Activated gamma-delta T cell treated with Interleukin-2 at 50 U/mL for 16 hours (primary cell): Measurements from ENCODE around the gene CD33.
"Not testable (repeated sequence)": the region's sequence is repeated elsewhere in the genome, so short reads cannot be mapped to it uniquely, and the experiment has no call there.

ENCODE experiments used
- DNase-seq: peaks from one replicate; pipeline ENCODE4 v3.0.0-alpha.2; 2020

Gene CD33

DNA sequence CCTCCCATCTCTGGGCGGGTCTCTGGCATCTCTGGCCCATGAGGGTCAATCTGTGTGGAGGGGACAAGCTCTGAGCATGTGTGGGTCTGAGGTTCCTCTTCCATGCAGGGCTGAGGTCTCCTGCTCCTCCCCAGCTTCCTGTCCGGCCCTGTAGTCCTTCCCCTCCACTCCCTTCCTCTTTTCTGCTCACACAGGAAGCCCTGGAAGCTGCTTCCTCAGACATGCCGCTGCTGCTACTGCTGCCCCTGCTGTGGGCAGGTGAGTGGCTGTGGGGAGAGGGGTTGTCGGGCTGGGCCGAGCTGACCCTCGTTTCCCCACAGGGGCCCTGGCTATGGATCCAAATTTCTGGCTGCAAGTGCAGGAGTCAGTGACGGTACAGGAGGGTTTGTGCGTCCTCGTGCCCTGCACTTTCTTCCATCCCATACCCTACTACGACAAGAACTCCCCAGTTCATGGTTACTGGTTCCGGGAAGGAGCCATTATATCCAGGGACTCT, at the start of gene CD33:
Gene CD33, plus strand, starts transcription at position 183 of the 496 bp plus-strand sequence. Its CDS starts 39 bp downstream, at position 222.
- DNase-seq: not testable (repeated sequence)

DNA sequence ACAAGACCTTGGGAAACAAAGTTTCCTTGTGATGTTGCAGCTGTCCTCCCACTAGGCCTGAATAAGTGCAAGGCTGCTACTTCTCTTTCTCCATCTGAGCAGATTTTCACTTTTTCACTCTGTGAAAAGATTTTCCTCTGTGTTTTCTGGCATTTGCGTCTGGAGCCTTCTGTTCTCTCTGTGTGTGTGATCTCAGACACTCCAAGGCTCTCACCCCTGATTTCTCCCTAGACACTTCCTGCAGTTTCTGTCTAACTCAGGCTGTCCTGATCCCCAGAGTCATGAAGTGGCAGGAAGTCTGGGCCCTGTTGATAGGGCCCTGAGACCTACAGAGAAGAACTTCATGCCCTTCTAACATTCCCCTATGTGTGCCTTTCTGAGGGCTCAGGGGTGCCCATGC, 45.6 kb upstream of the CD33 start:
- DNase-seq: no peak

DNA sequence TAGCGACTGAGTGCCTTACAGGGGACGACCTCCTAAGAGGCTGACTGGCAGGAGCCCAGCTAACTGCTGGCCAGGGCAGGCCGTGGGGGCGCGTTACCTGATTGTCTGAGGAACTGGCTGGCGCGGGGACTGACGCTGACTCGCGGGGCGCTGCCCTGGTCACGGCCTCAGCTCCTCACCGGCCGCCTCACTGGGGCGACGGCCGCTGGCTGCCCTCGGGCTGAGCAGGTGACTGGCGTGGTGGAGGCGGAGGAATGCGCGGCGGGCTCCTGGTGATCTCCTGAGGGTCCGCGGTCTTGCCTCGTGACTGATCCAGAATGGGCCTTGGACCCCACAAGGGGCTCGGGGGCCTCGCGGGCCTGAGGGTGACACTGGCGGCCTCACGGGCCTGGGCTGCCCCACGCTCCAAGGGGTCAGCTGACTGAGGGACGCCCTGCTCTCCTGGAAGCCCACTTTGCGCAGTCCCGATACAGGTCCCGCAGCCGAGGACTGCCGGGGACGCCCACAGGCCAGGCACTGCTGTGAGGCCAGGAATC, 43.4 kb upstream of the CD33 start:
- no peak for DNase-seq

DNA sequence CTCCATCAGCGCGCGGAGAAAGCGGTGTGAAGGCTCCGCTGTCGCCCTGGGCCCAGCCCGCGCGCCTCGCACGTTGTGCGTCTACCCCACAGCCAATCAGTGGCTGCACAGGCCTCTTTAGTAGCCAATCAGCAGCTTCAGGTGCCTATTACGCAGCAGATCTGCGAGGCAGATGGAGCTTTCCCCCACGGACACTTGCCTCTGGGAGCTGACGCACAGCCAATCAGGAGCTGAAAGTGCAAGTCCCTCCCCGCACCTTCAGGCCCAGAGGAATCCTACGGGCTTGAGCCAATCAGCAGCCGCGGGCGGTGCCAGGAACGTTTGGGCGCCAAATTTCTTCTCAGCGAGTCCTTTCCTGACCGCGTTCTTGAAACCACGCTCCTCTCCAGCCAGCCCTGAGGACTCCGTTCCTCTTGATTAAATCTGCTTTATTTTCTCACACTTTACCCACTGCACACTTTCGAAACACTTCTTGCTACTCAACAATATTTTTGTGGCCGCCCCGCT, 42.9 kb upstream of the CD33 start:
- DNase-seq: no peak

DNA sequence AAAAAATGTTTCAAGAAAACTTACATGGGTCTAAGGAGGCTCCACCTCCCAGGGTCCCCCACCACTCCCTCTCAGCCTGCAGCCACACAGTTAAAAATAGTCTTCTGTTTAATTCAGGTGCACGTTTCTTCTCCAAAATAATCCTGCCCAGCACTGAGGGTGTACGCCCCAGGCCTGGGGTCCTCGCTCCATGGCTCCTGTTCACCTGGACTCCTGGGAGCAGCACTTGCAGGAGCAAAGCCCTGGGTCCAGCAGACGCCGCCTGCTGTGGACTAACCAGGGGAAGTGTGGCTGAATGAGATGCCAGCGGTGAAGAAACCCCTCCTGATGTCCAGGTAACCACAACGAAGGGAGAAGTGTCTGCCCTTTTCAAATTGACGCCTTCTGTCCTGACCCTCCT, 41.3 kb upstream of the CD33 start:
- DNase-seq: no peak

DNA sequence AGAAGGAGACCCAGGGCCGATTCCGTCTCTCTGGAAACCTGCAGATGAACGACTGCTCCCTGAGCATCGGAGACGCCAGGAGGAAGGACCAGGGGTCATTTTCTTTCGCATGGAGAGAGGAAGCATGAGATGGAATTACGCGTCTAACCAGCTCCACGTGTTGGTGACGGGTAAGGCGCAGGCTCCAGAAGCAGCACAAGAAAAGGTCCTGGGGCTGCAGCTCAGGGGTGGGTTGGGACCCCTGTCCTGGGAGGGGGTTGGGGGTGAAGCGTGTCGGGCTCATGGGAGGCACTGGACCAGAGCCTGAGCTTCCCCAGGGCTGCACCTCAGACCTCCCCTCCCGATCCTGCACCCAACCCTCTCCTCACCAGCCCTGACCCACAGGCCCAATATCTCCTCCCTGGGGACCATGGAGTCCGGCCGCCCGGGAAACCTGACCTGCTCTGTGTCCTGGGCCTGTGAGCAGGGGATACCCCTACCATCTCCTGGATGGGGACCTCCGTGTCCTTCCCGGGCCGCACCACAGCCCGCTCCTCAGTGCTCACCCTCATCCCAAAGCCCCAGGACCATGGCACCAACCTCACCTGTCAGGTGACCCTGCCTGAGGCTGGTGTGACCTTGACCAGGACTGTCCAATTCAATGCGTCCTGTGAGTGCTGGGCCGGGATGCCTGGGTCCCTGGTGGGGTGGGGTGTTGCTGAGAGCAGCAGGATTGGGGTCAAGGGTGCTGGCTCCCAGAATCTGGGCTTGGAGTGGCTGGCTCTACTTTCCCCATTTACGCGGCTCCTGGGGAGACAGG, 39.6 kb upstream of the CD33 start:
- no peak for DNase-seq

DNA sequence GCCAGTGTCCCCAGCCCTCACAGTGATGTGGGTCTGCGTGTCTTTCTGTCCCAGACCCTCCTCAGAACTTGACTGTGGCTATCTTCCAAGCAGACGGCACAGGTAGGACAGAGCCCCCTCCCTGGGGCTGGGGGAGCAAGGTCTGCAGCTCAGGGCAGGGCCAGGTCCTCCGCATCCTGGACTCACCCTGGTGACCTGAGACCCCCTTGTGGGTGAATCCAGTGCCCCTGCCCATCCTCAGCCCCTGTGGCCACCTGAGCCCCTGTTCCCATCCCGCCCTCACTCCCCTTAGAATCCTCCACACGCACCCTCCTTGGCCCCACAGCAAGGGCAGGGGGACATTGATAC, 39.0 kb upstream of the CD33 start:
- DNase-seq: no peak

DNA sequence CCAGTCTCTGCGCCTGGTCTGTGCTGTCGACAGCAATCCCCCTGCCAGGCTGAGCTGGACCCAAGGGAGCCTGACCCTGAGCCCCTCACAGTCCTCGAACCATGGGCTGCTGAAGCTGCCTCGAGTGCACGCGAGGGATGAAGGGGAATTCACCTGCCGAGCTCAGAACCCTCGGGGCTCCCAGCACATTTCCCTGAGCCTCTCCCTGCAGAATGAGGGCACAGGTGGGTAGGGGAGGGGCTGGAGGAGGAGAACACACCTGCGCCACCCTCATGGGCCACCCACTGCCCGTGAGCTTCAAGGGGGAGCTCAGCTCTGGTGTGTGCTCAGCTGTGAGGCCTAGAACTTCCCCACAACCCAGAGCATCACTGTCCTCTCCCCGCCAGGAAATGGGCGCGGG, 38.6 kb upstream of the CD33 start:
- DNase-seq: no peak

DNA sequence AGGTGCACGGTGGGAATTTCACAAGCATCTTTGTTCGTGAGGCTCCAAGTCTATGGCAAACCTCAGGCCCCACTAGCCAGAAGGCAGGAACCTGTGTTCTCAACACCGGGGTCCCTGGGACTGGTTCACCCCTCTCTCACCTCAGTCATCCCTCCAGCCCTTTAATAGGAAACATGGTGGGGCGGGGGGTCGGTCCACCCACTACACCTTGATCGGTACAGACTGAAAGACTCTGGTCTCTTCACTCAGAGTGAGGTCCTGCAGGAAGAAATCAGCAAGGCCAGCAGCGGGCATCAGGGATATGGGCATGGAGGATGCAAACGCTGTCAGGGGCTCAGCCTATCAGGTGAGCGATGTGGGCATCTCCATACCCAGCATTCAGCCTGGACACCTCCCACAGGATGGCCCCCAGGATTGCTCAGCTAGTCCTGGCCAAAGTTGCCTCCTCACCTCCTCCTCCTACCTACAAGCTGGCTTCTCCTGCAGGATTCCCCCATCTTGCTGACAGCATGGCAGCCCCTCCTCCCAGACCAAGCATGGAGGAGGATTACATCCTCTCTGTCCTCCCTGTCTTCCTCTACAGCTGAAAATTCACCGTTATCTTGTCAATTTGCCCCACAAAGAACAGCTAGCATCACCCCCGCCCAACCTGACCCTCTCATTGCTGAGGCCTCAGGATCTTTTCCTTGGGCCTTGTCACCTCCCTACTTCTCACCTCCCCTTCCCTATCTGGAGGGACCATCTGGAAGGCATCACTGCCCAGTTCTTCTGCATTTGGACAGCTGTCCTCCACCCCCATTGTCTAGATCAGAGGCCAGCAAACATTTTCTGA, 37.3 kb upstream of the CD33 start:
- no peak for DNase-seq

DNA sequence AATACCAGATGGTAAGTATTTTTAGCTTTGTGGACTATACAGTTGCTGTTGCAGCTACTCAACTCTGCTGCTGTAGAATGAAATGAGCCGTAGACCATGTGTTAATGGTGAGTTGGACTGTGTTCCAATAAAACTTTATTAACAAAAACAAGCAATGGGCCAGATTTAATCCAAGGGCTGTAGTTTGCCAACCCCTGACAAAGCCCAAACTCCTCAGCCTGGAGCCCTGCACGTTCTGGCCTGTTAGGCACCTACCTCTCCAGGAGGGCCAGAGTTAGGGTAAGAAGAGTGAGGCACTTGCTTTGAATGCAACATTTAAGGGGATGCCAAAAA, 36.7 kb upstream of the CD33 start:
- no peak for DNase-seq

DNA sequence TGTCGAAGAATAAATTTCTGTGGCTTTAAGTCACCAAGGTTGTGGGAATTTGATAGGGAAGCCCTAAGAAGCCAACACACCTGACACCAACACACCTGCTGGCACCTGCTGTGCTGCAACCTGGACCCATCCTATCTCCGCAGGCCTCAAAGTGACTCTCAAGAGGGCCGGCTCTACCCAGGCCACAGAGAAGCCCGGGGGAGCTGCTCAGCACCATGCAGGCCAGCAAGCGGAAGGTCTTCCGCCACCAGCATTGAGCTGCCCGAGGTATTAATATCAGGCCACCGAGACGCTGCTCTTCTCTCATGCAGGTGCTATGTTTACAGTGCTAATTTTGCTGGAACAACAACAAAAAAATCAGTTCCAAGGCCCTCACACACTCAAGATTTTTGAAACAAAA, 32.2 kb upstream of the CD33 start:
- no peak for DNase-seq

DNA sequence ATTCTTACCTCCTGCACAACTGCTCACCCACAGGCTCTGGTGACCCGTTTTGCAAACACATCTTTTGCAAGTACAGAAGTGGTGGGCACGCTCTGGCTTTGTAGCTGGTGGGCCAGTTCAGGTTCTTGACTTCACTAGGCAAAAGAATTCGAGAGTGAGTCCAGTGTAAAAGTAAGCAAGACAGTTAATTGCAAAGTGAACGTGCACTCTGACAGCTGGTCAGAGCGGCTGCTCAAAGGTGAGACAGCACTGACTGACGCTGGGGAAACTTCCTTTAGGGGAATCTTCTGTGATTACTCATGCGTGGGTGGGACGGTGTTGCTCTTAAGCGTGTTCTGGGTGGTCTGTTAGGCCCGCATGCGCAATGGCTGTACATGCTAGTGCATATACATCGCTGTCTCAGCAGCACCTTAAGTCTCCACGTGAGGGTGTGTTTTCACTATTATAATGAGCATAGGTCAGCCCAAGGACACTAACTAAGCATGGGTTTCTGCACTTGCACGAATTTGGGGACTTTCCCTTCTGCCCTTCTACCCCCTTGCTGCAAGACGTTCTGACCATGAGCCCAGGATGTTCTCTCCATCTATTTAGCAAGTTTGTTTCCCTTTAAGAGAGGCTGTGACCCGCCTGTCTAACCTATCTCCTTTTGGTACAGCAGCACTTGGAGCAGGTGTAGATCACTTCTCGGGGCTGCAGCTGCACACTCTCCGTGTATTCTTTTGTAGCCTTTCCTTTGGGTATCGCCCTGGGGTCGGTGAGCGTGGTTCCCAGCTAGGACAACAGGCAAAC, 30.2 kb upstream of the CD33 start:
- DNase-seq: no peak

DNA sequence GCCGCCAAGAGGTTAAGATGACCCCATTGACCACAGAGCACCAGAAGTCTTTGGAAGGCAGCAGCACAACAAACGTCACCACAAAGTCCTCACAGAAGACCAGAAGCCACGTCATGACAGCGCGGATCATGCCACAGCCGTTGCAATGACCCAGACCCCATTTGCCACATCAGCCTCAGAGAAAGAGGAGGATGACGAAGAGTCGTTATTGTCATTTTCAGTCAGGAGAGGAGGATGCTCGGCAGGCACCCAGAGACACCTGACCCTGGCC, 29.6 kb upstream of the CD33 start:
- DNase-seq: no peak

DNA sequence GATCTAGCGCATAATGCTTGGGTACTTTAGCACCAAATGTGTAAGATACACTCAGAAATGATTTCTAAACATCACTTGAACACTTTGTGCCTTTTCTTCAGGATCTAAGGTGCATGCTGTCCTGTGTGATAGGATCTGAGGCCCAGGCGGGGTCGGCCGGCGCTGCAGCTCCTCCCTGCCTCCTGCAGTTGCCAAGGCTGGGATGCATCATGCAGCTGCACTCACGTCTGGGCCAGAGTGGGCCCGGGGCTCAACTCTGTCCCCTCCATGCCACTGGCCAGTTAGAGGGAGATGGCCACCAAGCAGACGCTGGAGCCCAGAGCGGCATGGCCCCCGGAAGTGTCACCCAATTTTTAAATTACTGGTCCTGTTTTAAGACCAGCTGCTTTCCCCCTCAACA, 29.3 kb upstream of the CD33 start:
- DNase-seq: no peak

DNA sequence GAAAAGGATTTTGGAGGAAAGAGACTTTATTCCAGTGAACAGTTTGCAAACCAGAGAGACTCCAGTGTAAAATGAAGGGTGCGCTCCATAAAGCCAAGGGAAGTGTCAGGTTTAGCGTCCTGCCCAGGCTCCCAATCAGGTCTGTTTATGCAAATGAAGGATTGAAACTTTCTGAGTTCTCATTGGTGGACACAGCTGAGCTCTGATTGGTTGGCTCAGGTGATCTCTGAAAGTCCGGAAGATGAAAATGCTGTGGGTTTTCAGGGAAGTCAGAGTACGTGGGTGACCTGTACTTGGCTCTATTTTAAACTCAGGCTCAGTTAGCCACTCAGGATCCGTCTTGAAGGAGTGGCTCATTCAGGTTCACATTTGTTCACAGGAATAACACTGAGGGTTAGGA, 28.7 kb upstream of the CD33 start:
- DNase-seq: no peak

DNA sequence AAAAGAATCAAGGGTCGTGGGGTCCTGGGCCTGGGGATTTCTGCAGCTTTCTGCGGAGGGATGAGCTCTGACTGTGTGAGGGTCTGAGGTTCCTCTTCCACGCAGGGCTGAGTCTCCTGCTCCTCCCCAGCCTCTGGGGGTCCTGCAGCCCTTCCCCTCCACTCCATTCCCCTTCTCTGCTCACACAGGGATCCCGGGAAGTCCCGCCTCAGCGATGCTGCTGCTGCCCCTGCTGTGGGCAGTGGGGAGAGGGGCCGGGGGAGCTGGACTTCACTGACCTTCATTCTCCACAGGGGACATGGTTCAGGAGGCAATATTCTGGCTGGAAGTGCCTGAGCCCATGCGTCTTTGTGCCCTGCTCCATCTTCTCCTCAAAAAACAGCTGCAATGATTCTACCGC, 26.2 kb upstream of the CD33 start:
- DNase-seq: no peak

DNA sequence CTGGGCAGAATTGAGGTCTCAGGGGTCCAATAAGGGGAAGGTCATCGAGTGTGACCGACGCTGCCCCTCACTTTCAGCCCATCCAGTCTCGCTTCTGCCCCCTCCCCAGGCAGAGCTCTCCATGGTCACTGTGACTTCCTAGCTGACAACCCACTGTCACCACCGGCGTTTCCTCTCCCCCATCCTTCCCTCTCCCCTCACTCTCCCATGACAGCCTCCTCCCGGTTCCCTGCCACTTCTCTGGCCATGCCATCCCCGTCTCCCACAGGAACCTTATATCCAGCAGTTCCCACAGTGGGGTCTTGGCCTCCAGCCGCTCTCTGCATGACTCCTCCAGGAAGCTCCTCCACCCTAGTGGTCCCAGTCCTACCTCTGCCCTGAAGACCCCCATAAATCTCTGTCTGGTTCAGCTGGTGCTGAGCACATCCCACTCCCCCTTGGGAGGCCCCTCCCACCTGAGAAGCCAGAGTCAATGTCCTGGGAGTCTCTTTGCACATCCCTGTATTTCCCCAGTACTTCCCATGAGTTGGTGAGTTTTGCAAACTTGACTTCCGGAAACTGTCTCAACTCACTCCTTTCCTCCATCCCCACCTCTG, 24.7 kb upstream of the CD33 start:
- DNase-seq: no peak

DNA sequence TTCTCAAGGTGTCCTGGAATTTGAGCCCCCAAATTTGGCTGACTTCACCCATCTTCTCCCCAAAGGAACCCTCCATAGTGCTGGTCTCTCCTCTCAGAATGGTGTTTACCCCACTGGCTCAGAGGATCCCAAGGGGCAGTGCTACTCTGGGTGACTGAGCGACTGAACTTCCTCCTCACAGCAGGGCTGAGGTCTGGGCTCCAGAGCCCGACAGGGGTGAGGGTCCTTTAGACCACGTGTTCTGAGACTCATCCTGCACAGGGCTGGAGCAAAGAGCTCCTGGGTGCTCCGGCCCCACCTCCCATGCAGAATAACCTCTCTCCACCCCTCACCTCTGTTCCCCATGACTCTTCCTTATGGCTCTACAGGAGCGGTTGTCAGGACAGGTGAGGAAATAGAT, 23.2 kb upstream of the CD33 start:
- DNase-seq: no peak

DNA sequence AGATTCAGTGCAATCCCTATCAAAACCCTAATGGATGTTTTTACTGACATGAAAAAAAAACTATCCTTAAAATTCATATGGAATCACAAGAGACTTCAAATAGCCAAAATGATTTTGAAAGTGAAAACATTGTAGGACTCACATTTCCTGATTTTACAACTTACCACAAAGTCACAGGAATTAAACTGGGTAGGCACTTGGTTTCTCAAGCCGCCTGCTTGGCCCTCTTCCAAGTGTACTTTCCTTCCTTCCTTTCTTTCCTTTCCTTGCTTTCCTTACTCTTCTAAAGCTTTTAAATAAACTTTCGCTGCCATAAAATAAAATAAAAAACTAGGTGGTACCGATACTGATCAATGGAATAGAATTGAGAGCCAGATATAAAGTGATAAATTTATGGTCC, 21.0 kb upstream of the CD33 start:
- no peak for DNase-seq

DNA sequence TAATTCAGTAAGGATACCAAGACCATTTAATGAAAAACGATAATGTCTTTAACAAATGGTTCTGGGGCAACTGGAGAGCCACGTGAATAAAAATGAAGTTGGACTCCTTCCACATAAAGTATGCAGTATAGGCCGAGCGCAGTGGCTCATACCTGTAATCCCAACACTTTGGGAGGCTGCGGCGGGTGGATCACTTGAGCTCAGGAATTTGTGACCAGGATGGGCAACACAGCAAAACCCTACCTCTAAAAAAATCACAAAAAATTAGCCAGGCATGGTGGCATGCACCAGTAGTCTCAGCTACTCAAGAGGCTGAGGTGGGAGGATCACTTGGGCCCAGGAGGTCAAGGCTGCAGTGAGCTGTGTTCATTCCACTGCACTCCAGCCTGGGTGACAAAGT, 20.6 kb upstream of the CD33 start:
- DNase-seq: no peak

DNA sequence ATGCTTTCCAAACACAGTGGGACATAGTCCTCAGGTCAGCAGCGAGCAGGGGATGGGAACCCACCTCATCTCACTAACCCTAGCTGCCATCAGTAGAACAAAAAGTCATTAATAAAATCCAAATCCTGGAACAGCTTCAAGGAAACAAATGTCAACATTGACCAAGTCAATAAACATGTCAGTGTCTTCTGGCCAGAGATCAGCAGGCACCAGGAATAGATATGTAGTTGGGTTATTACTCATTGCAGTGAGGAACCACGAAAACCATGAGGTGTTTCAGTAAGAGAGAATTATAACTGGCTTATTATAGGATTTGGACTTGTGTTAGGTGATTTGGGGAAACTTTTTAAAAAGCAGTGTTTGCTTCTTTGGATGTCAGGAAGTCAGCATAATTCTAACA, 17.1 kb upstream of the CD33 start:
- DNase-seq: no peak

DNA sequence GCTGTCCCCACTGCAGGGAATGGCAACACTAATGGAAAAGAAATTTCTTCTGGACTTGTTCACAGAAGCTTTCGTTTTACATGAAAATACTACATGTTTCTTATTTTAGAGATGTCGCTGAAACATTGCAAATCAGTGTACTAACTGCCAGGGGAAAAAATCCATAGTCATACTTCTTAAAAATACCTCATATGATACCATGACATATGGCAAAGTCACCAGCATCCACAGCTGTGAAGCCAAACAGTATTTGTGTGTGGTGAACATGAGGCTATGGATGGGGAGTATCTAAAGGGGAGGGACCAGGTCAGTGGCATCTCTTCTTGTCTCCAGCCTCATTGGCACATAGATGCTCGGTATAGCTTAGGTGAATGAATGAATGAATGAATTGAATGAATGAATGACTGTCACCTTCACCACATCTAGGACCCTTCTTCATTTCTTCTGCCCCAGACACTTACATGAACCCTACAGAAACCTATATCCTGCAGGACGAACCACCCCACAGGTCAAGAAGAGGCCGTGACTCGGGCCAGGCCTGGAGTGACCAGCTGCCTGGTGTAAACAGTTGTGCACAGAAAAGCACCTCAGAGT, 14.6 kb upstream of the CD33 start:
- no peak for DNase-seq
